HL-60 (cell line): ENCODE data around the gene DOCK8.

ENCODE experiments used
- POLR2AphosphoS5 ChIP-seq: IDR thresholded peaks from 2 replicates; pipeline ENCODE4 v1.6.1; 2012; ENCODE audit warnings: low read depth
- TF ChIP-seq, protein P1 (sequence below): IDR thresholded peaks from one replicate; pipeline ENCODE4 v1.5.1; 2011; ENCODE audit warnings: low read length, control low read depth, inconsistent platforms; ENCODE audit not compliant: insufficient read depth

DNA sequence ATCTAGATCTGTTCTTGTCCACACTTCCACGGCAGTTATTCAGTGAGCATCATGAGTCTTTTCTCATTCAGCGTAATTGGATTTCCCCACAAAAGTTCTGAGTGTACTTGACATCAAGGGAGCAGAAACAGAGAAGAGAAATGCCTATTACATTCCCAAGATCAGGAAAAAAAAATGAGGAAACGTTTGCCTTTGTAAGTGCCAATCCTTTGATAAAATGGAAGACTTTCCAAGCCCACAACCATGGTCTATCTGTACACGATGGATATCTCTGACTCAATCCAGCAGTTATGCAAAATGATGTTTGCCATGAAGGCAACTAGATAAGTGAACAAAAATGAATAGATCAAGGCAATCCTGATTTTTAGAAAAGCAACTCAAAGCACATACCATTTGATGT is 235.9 kb downstream of the DOCK8 start:
- no peak for TF ChIP-seq POLR2AphosphoS5
- TF ChIP-seq, protein P1, sequence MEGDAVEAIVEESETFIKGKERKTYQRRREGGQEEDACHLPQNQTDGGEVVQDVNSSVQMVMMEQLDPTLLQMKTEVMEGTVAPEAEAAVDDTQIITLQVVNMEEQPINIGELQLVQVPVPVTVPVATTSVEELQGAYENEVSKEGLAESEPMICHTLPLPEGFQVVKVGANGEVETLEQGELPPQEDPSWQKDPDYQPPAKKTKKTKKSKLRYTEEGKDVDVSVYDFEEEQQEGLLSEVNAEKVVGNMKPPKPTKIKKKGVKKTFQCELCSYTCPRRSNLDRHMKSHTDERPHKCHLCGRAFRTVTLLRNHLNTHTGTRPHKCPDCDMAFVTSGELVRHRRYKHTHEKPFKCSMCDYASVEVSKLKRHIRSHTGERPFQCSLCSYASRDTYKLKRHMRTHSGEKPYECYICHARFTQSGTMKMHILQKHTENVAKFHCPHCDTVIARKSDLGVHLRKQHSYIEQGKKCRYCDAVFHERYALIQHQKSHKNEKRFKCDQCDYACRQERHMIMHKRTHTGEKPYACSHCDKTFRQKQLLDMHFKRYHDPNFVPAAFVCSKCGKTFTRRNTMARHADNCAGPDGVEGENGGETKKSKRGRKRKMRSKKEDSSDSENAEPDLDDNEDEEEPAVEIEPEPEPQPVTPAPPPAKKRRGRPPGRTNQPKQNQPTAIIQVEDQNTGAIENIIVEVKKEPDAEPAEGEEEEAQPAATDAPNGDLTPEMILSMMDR = no peak
